Esophagus mucosa (tissue), 1 donor: ENCODE results near the gene PPP4R2. TPM values are rescaled to one million over a fixed set of nuclear protein-coding genes. Genes with fewer than 3 reads are reported as not detected.

Experiments
- ATAC-seq: fragments of 200-7000 bp; cut with Tn5 transposase; one replicate; pipeline ENCODE4 v1.9.1; 2020
- total RNA-seq: library from RNA; stranded (reverse); gene quantifications from one replicate; pipeline ENCODE4 v1.2.4, GENCODE V29; 2023
- donor health status: DM: yes; HTN: yes; CAD: no.

The PPP4R2 gene
- total RNA-seq, 1 donor from 2014 or later = 44.5 TPM

- ATAC-seq = no peak
These were observed 74.3 kb downstream of the PPP4R2 start for GRCh38 chr3:73070675-73071575.

- ATAC-seq = no peak
These were observed 75.3 kb downstream of the PPP4R2 start for GRCh38 chr3:73071952-73072351.

DNA sequence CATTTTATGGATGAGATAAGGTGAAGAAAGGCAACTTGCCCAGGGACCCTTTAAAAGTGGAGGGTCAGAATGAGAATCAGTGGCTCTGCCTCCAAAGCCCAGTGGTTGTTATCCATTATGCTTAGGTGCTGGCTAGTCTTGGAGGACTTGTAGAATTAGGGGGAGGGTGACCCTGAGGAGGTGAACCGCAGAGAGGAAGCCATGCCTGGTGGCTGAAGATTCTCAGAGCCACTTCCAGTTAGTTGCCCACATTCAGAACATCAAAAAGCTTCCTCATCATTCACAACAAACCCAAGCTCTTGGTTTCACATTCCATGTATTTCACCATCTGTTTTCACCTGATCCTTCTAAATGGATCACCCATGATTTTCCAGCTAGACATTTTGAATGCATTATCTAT lies 76.0 kb downstream of the PPP4R2 start:
- no peak for ATAC-seq

DNA sequence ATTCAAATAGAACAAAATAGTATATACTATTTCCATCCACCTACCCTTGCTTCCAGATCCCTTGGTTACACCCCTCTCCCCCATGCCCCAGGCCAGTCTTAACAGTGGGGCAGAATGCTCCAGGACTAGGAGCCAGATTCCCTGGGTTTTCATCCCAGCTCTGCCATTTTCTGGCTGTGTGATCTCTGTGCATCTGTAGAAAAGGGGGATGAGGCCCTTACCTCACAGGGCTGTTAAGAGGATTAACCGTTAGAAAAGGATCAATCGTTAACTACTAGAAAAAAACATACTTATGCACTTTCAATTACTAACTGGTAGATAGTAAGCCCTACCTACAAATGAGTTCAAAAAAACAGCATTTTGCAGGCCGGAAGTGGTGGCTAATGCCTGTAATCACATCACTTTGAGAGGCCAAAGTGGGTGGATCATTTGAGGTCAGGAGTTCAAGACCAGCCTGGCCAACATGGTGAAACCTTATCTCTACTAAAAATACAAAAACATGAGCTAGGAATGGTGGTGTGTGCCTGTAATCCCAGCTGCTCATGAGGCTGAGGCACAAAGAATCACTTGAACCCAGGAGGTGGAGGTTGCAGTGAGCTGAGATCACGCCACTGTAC lies 76.6 kb downstream of the PPP4R2 start:
- ATAC-seq = no peak

GRCh38 chr3:73074781-73075180 lies 78.2 kb downstream of the PPP4R2 start:
- no peak for ATAC-seq

- ATAC-seq = no peak
These were observed 83.8 kb downstream of the PPP4R2 start for GRCh38 chr3:73080216-73080966.

DNA sequence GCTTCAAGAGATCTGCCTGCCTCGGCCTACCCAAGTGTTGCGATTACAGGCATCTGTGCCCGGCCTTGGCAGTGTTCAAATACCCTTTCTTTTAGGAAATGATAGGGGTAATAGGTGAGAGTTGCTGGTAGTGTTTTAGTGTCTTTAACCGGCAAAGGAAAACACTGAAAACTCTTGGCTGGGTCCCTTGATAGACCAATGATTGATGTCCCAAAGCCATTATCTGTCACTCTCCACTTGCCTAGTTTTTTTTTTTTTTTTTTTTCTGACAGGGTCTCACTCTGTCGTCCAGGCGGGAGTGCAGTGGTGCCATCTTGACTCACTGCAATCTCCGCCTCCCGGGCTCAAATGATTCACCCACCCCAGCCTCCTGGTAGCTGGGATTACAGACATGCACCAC lies 84.5 kb downstream of the PPP4R2 start:
- no peak for ATAC-seq

- ATAC-seq = no peak
These were observed 87.6 kb downstream of the PPP4R2 start for GRCh38 chr3:73084170-73084569.

DNA sequence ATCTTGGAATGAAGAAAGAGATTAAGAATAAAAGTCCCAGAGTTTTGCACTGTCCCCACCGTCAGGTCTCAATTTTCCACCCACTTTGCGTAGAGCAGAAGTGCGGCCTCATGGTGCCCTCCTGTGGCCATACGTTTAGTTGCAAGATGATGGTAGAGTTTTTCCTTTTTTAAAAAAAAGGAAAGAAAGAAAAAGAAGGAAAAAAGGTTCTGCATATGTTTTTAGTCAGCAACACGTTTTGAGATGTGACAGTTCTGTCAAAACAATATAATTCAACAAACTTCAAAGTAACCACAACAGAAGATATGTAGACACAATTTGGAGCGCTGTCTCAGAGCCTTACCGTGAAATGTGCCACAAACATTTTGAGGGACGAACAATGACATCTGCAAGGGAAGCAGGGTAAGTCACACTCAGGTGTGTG lies 89.5 kb downstream of the PPP4R2 start:
- ATAC-seq = peak; percentile 57

- ATAC-seq = no peak
These were observed 97.5 kb downstream of the PPP4R2 start for GRCh38 chr3:73094129-73094528.

- no peak for ATAC-seq
These were observed 98.3 kb downstream of the PPP4R2 start for GRCh38 chr3:73094951-73095350.

GRCh38 chr3:73096169-73096568 lies 99.6 kb downstream of the PPP4R2 start:
- no peak for ATAC-seq

DNA sequence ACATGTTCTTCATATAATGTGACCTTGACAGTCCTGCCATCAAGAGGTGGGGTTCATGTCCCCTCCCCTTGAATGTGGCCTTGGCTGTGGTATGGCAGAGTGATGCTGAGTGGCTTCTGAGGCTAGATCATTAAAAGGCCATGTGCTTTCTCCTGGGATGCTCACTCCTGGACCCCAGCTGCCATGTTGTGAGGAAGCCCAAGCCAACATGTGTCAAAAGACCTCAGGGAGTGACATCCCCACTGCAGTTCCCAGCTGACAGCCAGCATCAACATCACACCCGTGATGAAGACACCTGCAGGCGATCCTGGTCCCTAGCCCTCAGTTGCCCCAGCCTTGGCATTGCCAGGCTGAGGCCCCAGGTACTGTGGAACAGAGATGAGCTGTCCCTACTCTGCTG lies 101.4 kb downstream of the PPP4R2 start:
- ATAC-seq = no peak

DNA sequence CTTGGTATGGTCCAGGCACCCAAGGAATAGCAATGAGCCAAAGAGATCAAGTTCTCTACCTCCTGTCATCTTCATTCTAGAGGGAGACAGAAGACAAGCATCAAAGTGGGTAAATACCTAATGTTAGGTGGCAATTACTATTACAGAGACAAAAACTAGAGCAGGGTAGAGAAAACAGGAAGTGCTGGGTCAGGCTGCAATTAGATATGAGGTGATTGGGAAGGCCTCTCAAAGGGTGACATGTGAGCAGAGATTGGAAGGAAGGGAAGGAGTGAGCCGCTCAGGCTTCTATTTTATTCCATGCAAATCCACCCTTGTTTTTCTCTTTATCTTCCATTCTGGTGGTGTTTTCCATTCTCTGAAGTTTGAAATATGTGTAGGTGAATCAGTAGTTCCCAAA lies 102.3 kb downstream of the PPP4R2 start:
- no peak for ATAC-seq

- ATAC-seq = peak; percentile 87
These were observed 104.3 kb downstream of the PPP4R2 start for GRCh38 chr3:73100741-73101559.

DNA sequence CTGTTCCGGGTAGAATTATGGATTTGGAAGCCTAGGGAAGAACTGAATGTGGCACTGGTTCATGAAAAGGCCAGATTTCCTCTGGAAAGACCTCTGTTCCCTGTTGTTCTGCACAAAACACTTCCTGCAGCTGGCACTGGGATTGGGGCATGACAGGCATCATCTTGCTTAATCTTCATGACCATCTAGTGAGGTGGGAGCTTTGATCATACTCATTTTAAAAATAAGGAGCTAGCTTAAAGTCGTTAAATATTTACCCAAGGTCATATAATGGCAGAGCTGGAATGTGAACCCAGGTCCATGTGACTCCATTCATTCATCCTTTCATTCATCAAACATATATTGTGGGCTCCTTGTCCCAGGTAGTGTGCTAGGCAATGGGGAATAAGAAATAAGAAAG lies 105.3 kb downstream of the PPP4R2 start:
- ATAC-seq = no peak

- ATAC-seq = no peak
These were observed 110.6 kb downstream of the PPP4R2 start for GRCh38 chr3:73107215-73107614.

GRCh38 chr3:73107676-73108187 lies 111.1 kb downstream of the PPP4R2 start:
- no peak for ATAC-seq

DNA sequence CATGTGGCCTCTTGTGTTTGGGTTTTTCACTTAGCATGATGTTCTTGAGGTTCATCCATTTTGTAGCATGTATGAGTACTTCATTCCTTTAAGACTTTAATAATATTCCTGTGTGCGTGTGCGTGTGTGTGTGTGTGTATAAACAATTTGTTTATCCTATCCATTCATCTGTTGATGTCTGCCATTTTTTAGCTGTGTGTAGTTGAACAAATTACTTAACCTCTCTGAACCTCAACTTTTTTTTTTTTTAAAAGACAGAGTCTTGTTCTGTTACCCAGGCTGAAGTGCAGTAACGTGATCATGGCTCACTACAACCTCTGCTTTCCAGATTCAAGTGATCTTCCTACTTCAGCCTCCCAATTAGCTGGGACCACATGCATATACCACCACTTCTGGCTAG lies 112.1 kb downstream of the PPP4R2 start:
- no peak for ATAC-seq

DNA sequence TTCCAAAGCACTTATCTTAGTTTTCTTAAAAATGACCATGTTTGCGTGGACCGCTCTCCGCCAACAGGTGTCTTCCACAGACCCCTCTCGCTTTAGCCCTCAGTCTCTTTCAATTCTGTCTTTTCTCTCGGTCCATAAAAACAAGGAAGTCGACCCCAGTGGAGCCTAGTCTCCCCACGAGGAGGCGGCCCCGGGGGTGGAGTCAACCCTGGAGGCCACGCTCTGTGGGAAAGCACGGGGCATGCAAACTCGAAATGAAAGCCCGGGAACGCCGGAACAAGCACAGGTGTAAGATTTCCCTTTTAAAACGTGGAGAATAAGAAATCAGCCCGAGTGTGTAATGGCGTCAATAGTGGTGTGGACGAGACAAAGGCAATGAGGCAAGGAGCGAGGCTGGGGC lies 113.9 kb downstream of the PPP4R2 start:
- ATAC-seq = no peak

DNA sequence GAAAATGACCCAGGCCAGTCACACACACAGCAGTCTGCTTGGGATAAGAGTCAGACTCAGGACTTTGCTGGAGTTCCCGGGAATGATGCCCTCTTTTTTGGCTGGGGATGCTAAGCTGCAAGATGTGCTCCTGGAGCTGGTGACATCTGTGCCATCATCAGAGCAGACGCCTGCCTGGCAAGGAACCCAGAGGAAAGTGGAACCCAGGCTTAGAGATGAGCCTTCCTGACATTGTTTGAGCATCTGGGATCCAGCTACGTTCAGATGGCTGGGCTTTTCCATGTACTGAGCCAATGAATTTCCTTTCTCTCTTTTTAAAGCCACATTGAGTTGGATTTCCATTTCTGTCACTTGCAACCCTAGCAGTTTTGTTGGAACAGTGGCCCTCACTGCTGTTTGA lies 118.1 kb downstream of the PPP4R2 start:
- ATAC-seq = no peak

GRCh38 chr3:73115806-73116205 lies 119.2 kb downstream of the PPP4R2 start:
- no peak for ATAC-seq
